Stimulated activated CD8-positive, alpha-beta memory T cell treated with anti-CD3 and anti-CD28 coated beads, Interleukin-7, amount 100 ng/mL, for 1 hour (primary cell): ENCODE measurements around the gene CHDH.

Source experiments
- DNase-seq, 2 donors: peaks; one replicate each; pipeline ENCODE4 v3.0.0-alpha.2; 2020; ENCODE audit warnings: low read depth in 2 of 2

Gene CHDH

GRCh38 chr3:53809267-53809666 lies 37.0 kb downstream of the CHDH start:
- DNase-seq, result no peak

DNA sequence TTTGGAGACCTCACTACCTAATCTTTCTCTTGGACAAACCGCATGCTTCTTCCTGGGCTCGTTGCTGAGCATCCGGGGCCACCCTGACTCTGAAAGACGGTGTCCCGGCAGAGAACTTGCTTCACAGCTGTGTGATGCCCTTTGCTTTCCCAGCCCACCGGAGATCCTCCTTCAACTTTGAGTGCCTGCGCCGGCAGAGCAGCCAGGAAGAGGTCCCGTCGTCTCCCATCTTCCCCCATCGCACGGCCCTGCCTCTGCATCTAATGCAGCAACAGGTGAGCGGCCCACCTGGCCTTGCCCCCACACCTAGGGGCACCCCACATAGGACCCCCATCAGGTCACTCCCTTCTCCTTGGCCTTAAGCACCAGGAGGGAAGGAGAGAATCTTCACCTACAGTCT lies 37.7 kb downstream of the CHDH start:
- no peak for DNase-seq

GRCh38 chr3:53807117-53807810 lies 39.0 kb downstream of the CHDH start:
- no peak for DNase-seq

DNA sequence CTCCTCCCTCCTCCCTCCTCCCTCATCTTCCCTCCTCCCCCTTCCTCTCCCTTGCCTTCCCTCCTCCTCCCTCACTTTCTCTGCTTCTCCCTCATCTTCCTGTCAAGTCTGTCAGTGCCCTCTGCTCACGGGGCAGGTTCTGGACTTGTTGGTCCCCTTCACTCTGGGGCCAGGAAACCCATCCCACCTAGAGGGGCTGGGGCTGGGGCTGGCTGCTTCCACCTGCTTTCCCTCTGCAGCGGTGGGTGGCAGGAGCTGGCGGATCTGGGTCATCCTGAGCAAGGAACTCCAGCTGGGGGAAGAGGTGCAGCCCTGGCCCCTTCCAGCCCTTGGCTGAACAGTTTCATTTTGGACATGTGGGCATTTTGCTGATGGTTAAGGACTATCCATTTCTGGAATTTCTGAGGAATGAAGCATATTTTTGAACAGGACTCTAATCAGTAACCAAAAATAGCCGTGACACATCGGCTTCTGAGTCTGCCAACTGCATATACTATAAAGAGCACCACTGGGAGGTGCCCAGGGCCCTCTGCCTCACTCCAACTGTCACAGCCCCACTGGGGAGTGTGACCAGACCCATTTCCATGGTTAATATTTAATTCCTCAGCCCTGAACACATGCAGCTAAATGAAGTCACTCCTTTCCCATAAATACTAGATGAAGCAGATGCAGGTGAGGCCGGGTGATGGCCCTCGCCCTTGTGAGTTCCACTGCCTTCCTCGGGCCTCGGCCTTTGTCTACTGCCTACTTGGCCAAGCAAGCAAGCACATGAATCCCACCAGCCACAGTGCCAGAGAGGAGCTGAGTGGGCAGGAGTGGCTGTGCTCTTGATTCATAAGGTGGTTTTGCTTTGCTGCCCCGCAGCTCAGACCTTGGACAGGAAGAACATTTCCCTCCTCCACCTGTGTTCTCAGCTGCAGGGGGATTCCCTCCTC lies 39.8 kb downstream of the CHDH start:
- DNase-seq, result no peak

DNA sequence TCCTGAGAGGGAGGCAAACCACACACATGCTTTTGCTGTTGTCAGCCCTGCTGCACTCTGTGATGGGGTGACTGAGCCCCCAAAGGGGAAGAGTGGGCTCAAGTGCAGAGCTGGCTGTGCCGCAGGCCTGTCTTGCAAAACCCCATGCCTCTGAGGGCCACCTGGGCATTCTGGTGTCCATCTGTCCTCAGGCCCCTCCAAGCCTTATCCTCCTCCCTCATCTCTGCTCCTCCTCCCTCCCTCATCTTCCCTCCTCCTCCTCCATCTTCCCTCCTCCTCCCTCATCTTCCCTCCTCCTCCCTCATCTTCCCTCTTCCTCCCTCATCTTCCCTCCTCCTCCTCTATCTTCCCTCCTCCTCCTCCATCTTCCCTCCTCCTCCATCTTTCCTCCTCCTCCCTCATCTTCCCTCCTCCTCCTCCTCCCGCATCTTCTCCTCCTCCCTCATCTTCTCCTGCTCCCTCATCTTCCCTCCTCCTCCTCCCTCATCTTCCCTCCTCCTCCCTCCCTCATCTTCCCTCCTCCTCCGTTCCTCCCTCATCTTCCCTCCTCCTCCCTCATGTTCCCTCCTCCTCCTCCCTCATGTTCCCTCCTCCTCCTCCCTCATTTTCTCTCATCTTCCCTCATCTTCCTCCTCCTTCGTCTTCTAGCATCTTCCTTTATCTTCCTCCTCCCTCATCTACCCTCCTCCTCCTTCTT lies 40.6 kb downstream of the CHDH start:
- DNase-seq, result no peak

DNA sequence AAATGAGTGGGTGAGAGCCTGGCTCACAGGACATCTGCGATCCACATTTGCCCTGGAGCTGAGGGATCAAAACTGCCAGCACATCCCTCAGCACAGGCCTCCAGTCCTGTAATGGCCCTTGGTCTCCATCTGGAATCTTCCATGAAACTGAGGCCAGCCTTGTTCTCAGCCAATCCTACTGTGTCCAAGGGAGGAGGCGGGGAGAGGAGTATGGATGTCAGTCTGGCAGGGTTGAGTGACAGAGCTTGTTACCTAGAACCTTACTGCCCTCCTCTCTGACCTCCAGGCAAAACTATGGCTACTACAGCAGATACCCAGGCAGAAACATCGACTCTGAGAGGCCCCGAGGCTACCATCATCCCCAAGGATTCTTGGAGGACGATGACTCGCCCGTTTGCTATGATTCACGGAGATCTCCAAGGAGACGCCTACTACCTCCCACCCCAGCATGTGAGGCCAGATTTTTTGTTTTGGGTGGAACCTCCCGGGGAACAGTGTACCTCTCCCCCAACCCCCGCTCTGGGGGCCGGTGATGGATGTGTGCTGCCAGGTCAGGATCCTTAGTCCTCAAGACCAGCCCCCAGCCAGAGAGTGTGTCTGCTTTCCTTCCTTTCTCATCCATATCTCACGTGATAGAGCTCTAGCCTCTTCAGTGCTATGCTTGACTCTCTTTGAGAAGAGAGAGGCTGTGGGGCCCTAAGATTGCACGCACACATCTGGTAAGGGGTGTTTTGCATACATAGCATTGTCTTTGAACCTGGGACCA lies 41.3 kb downstream of the CHDH start:
- no peak for DNase-seq

DNA sequence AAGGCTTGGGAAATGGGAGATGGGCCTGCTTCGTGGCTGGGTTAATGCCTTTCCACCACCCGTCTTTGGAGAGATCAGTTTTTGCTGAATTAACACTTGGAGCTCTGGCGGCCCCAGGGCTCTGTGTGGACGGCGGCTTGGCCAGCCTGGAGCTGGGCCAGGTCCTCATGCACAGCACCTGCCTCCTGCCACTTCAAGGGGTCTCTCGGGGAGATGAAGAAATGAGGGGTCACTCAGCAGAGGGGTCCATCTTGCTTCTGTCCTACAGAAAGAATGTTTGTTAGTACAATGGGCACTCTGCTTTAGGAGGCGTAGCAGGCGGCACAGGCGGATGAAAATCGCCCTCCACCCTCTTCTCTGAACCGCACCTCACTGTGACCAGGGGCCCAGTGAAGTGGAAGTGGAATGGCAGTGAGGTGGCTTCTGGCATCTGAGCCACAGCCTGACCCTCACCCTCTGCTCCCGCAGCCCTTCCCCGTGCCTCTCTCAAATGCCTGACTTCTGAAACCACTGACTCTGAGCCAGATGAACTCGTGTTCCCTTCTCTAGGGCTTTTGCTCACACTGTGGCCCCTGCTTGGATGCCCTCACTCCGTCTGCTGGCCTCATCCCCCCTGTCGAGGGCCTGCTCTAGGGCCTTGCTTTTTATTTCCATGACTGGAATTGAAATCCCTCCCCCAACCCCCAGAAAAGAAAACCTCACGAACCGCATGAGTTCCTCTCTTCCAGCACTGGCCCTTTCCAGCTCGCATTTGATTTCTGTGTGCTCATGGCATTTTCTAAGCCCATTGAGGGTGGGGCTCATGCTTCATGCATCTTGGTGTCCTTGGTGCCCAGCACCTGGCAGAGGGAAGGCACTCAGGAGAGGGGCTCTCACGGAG lies 42.2 kb downstream of the CHDH start:
- DNase-seq, result no peak

GRCh38 chr3:53803124-53803815 lies 42.9 kb downstream of the CHDH start:
- DNase-seq, result no peak

DNA sequence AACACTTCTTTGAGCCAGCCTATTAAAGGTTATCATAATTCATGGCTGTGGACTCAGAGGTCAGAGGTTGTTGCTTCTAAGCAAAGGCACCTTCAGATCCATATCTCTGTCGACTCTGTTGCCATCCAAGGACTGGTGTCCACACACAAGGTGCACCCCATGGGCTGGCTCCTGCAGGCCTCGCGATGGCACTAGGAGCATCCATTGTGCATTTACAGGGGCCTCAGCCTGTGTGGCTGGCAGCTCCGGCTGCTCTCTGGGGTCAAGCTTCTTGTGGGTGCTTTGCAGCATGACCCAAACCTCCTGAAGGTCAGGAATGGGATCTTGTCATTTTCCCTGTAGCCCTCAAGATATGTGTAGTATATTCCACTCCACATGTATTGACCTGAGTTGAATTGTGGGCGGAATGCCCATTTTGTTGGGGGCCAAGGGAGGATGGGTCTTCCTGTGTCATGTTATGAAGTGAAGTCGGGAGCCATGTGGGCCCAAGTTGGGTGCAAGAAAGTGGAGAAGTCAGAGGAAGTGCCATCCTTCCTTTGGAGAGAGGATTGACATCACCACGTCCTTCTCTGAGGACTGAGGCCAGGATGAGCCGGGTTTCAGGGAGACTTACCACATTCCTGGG lies 43.9 kb downstream of the CHDH start:
- DNase-seq, result no peak

- no peak for DNase-seq
Measured at GRCh38 chr3:53801319-53801718, 44.9 kb downstream of the CHDH start.

- no peak for DNase-seq
Measured at GRCh38 chr3:53800041-53800906, 45.9 kb downstream of the CHDH start.

DNA sequence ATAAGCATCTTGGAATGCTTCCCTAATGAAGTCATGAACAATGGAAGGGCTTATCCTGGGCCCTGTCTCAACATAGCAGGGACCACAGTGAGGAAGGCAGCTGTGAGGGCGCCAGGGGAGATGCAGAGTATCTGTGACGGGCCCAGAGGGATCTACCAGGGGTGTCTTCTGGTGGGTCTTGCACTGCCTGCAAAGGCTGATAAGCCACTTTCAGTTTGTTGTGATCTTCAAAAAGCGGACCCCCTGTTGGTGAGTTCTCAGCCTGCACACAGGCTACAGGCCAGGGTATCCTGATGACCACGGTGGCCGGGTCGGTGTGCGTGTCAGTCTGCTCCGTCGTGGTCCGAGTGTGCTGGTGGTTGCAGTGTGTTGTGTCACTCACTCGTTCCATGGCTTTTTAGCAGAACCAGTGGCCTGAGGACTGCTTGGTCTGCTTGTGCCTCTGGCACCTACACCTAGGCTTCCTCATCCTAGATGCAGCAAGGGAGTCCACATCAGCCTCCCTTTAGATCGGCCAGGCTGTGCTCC lies 46.8 kb downstream of the CHDH start:
- no peak for DNase-seq

- DNase-seq, result no peak
Measured at GRCh38 chr3:53798144-53798543, 48.1 kb downstream of the CHDH start.

DNA sequence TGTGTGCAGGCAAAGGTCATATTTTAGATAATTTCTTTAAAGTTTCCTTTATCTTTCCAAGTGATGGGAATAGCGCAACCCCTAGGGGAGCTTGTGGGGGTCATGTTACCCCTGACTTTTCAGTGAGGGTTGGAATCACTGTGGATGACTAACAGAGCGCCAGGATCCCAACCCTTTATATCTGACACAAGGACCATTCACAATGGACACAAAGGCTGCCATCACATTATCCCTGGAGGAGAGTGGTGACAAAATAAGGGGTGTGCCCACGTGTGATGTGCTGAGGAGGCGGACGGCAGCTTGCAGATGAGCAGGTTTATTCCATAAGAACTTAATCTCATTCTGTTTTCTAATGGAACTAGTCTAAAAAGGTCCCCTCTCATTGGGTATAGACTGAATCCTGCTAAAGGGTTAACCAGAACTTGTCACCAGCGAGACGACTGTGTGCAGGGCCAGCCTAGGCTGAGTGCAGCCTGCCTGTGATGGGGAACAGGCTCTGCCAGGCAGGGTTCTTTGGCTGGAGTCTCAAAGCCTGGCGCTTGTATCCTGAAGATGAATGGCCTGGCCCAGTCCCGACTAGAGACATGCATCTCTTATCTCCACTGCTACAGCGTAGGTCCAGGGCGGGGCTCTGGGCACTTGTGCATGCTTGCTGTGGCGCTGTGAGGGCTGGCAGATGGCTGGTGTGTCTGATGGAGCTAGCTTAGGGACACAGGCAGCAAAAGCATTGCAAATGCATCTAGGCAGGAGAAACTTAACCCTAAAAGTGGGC lies 50.2 kb downstream of the CHDH start:
- DNase-seq, result no peak

DNA sequence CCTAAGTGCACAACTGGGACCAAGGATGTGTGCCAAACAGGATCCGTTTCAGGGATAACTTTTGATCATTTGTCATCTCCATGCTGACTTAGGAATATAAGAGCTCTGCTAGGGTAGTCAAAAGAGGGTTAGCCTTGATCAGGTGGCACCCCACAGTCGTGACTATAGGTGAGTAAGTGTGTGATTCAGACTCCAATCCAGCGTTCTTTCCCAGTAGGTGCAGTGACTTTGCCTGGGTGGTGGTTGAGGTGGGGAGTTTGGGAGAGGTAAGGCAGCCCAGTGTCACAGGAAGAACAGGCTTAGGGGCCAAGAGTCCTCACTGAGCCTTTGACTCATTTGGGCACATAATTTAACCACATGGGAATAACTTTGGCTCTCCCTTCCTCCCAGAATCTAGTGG lies 51.0 kb downstream of the CHDH start:
- DNase-seq, result no peak

DNA sequence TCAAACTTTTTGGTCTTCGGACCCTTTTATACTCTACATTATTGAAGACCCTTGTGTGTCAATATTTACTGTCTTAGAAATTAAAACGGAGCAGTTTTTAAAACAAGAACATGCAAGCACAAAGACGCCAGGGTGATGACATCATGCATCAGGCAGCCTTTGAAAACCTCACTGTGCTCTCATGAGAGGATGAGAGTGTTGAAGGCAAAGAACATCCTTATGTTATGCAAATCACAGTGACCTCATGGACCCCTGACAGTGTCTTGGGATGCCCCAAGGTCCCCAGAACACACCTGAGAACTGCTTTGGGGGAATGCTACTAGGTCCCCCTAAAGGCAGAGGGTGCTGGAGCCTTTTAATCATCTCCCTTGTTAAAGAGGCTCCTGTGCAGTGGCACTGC lies 51.6 kb downstream of the CHDH start:
- no peak for DNase-seq

GRCh38 chr3:53792866-53793265 lies 53.4 kb downstream of the CHDH start:
- DNase-seq, result no peak

- DNase-seq, result no peak
Measured at GRCh38 chr3:53791317-53791716, 54.9 kb downstream of the CHDH start.
